GM18909 (cell line): ENCODE measurements around the gene YAP1.
"Not testable (repeated sequence)": the region's sequence is repeated elsewhere in the genome, so short reads cannot be mapped to it uniquely, and the experiment has no call there.

Experiments
- ATAC-seq: cut with Tn5 transposase; IDR thresholded peaks from one replicate; pipeline ENCODE4 v1.9.1; 2021; ENCODE audit warnings: mild to moderate bottlenecking; ENCODE audit not compliant: unreplicated experiment, poor library complexity

YAP1 gene

DNA sequence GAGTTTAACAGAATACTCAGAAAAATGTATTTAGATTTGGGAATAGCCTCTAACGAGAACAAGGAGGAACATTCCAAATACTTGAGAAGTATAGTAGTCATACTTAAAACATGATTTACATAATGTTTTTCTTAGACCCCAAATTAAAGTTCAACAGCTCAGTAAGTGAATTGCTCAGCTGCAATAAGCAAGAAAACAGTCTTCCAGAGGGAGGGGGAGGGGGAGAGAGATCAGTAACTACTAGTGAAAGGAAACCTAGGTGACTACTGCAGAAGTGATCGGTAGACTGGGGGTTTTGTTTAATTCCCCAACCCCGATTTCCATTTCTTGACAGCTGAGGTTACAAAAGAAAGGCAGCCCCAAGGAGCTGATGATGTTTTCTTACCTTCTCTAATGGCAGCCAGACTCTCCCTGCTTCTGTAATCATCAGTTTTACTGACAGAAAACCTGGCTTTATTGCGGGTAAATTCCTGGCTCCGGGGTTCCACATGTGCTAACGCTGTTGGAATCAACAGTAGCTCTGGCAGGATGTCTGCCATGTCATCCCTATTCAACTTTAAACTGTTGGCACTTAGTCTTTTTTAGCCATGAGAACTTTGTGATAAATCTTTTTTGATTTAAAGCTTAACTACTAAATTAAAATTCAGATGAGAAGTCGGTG, 124.7 kb downstream of the YAP1 start:
- ATAC-seq: no peak

DNA sequence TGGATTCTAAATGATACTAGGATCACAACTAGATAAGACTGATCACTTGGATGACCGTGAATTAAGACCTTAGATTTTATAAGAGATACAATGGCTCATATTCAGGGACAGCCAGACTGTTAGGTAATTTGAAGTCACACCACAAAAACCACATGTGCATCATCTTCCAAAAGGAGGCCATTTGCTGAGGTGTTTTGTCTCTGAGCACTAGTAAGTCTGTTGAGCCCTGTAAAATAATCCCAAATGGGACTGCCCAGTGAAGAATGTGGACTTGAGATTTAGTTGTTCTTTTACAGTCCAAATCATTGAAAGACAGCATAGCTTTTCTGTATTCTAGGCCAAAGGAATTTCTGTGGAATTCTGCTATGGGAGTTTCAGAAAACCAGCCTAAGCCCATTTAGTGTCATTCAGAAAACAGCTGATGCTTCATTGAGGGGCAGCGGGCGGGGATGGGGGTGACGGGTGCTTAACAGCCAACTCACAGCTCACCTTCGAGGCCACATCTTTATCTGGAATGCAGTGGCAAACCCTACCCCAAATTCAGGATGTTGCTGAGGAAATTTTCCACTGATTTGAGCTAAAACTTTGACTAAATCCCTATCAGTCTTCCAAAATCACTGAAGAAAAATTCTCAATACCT, 127.0 kb downstream of the YAP1 start:
- ATAC-seq: no peak

DNA sequence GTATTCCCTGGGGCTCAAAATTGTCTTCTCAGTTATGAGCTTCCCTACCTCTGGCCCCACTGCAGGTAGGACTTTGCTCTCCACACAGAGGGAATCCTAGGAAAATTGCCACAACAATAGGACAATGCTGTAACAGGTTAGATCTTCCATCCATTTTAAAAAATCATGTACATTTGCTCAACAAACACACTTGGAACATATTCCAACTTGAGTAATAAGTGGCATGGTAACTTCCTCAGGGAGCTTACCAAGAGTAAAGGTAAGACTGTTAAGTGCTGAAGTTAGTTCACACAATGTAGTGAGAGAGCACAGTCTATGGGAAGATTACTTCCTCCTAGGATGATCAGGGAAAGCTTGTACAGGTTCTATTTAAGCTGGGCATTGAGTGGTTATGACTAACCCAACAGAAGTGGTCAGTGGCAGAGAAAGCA, 128.2 kb downstream of the YAP1 start:
- ATAC-seq: no peak

DNA sequence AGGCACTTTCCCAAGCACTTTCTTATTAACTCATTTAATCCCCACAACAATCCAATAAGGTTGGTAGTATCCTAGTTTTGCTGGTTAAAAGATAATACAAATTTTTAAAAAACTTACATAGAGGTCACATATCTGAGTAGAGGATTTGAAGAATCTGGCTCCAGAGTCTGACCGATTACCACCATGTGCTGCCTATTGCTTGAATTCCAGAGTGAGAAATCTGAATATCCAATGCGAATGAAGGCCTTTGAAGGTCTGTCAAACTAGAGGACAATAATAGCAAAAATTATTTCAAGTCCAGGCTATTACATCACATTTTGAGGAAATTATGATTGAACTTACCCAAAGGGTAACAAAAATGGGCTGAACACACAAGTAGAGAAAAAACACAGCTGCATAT, 129.2 kb downstream of the YAP1 start:
- ATAC-seq: no peak

DNA sequence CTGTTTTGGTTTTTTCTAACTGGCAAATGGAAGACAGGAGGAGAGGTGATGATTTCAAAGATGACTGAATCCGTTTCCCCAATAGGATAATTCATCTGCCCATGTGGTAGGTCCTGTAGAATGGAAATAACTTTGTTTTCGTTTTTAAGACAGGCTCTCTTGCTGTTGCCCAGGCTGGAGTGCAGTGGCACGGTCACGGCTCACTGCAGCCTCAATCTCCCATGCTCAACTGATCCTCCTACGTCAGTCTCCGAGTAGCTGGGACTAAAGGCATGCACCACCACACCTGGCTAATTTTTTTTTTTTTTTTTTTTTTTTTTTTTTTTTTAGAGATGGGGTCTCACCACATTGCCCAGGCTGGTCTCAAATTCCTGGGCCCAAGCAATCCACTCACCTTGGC, 129.7 kb downstream of the YAP1 start:
- ATAC-seq: no peak

GRCh38 chr11:102240502-102240901, 130.3 kb downstream of the YAP1 start:
- no peak for ATAC-seq

DNA sequence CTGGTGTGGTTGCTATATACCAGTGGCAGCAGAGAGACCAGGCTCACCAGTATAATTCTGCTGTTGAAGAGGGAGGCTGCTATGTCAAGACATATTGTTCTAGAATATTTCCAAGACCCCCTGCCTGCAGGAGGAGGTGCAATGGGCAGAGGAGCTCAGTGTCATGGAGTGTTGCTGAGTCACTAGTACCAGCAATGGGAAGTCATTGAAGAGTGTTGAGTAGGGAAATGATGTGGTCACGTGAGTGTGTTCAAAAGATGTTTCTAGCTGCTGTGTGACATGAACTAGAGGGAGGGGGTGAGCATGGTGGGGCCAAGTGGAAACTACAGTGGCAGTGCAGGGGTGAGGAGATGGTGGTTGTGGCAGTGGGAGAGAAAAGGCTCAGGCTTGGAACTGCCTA, 130.8 kb downstream of the YAP1 start:
- ATAC-seq: no peak

DNA sequence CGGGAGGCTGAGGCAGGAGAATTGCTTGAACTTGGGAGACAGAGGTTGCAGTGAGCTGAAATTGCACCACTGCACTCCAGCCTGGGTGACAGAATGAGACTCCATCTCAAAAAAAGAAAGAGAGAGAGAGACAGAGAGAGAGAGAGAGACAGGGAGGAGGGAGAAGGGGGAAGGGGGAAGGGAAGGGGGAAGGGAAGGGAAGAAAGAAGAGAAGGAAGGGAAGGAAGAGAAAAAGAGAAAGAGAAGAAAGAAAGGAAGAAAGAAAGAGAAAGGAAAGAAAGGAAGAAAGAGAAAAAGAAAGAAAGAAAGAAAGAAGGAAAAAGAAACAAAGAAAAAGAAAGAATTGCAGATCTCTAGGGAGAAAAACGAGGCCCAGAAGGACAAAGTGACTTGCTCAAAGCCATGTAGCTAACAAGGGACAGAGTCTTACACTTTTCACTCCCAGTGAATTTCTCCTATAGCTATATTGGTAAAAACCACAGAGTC, 133.2 kb downstream of the YAP1 start:
- ATAC-seq: no peak

DNA sequence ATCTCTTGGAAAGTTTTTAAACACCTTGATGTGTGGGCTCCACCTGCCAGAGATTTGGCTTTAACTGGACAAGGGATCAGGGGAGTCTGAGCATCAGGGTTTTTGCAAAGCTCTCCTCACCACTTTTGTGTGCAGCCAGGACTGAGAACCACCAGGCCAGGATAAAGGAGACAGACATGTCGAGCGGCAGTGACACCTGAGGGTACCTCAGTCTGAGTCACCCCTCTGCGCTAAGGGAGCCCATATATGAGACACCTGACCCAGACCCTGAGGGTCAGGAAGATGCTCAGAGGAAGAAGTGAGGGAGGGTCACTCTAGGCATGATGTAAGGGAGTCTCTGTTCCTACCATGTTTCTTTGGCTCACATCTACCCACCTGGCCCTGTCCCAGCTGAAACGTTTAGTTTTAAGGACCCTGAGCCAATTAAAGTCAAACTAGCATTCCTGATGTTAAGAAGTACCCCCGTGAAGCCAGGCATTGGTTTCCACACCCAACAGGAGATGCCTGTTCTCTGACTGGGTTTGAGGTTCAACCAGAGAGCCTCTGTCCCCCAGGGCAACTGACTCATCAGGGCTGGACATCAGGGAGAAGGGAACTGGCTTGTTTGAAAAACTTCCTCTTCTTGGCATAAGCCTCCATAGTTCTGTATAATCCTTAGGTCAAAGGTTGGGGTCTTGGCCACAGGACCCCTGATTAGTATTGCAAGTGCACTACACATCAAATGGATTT, 134.6 kb downstream of the YAP1 start:
- ATAC-seq: no peak

GRCh38 chr11:102251423-102251822, 141.2 kb downstream of the YAP1 start:
- no peak for ATAC-seq

DNA sequence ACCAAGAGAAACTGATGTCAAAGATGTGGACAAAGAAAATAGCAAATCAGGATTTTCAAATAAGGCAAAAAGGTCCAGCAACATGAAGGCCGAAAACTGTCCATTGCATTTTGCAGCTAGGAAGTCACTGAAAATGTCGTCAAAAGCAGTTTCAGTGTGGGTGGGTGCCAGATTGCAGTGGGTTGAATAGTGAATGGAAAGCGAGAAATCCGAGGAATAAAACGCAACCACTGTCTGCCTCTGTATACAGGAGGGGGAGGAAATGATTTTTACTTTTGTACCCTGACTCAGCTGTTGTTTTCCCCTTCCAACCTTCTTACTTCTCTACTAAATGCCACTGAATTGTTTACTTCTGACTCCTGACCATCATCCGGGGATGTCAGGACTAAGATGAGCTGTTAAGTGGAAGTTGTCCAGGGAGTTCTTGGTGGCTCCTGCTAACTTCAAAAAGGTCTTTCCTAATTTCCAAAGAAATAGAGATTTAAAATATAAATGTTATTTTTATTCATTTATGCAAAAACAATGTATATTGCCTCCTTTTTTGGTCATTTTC, 142.2 kb downstream of the YAP1 start:
- ATAC-seq: no peak

DNA sequence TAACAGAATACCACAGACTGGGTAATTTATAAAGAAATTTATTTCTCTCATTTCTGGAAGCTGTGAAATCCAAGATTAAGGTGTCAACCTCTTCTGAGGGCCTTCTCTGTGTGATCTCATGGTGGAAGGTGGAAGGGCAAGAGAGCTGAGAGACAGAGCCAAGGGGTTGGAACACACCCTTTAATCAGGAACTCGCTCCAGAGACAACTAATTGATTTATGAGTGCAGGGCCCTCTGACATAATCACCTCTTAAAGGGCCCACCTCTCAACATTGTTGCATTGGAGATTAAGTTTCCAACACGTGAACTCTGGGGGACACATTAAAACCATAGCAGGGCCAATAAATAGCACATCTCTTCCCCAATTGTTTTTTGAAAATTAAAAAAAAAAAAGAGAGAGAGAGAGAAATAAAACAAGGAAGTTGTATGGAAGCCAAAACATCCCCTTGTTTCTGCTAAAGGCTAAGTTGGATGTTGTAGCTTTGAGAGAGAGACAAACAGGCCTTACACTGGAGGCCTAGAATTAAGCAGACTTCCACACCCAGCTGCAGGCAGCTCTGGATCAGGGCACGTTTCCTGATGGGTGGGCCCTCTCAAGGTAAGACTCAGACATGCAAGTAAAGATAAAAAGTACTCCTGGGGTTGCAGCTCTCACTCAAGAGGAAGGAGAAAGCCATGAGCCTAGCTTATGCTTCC, 142.9 kb downstream of the YAP1 start:
- ATAC-seq: no peak

DNA sequence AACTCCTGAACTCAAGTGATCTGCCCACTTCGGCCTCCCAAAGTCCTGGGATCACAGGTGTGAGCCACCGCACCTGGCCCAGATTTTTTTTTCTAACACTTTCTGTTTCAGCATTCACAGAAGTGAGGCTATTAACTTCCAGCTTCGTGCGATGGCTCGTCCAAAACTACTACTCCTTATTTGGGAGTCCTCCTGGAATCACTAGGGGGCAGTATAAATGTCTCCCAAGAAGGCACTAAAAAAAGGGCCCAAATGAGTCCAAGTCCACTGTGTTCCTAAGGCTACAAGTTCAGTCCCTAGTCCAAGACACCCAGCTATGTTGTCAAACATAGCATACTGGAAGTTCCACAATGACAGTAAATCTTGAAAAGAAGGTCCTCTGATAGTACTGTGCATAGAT, 143.8 kb downstream of the YAP1 start:
- ATAC-seq: no peak

- ATAC-seq: no peak
Observed at GRCh38 chr11:102256251-102256650, 146.0 kb downstream of the YAP1 start.

GRCh38 chr11:102260241-102260640, 150.0 kb downstream of the YAP1 start:
- no peak for ATAC-seq

DNA sequence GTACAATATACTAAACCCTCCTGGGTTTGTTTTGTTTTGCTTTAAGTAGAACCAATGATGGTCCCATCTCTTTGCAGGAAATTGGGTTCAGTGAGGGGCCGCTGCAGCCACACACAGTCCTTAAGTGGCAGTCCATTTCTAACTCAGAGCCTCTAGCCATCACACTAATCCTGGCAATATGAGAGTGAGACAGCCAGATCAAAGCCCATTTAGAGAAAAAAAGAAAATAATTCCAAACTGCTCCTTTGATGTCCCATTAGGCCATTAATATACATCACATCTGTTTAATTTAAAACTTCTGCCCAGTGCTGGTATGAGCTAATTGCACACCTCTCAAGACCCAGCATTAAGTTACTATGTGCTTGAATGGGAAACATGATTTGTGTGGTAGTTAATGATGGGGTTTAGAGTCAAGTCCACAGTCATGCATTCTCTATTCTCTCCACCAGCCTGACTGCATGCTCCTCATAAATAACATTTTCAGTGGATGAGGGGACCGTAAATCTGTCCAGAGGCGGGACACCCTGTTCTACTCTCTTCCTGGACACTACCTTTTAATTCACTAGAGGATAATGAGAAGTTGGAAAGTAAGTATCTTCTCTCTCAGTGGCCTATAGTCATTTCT, 153.2 kb downstream of the YAP1 start:
- no peak for ATAC-seq

DNA sequence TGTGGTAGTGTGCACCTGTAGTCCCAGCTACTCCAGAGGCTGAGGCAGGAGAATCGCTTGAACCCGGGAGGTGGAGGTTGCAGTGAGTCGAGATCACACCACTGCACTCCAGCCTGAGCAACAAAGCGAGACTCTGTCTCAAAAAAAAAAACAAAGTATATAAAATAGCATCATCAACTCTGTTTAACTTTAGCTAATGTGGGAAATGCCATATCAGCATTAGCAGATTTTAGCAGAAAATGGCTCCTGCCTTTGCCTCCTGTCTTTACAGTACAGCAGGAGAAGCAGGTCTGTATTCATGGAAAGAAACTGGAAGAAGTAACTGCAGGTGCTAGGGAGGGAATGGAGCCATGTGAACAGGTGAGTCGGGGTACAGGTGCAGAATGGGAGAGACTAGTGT, 154.5 kb downstream of the YAP1 start:
- ATAC-seq: not testable (repeated sequence)

- ATAC-seq: no peak
Observed at GRCh38 chr11:102266099-102266498, 155.9 kb downstream of the YAP1 start.

GRCh38 chr11:102267609-102268008, 157.4 kb downstream of the YAP1 start:
- ATAC-seq: no peak
